SK-N-SH (cell line): ENCODE results near the gene CEP63. TPM values are rescaled to one million over a fixed set of nuclear protein-coding genes. Genes with fewer than 3 reads are reported as not detected.

Experiments used
- CTCF ChIA-PET: fragments of 300-600, 350-600 bp; formaldehyde crosslinking; extraction: SDS; loops from one replicate; lab custom pipeline; 2021; lab: Yijun Ruan, JAX
- POLR2A ChIA-PET: fragments of 350-600 bp; sonication (Branson Sonifier 250); formaldehyde crosslinking; extraction: SDS; loops from one replicate; lab custom pipeline; 2020; ENCODE audit warnings: antibody characterized with exemption, inconsistent platforms; lab: Yijun Ruan, JAX
- DNase-seq: peaks from one replicate; pipeline ENCODE4 v3.0.0; 2012
- H2AFZ ChIP-seq: fragments of 200-600 bp; sonication (generic); 2 replicates; pipeline ENCODE4 v1.8.1; 2016; ENCODE audit warnings: antibody characterized with exemption, mild to moderate bottlenecking, low read depth
- H3F3A ChIP-seq: fragments of 200-600 bp; sonication (generic); replicated peaks from 2 replicates; pipeline ENCODE3; 2016; ENCODE audit warnings: antibody characterized with exemption, mild to moderate bottlenecking; ENCODE audit not compliant: insufficient read depth
- H3K27ac ChIP-seq, 2 experiments: fragments of 200-500 bp in 1 of 2; fragments of 200-600 bp in 1 of 2; sonication (Bioruptor generic) in 1 of 2; sonication (generic), shearing (Covaris generic) in 1 of 2; 2 replicates each; pipeline versions ENCODE4 v1.5.1 to v1.6.1; 2014 to 2016; ENCODE audit warnings: low read depth in 2 of 2, inconsistent platforms in 1 of 2, low read length in 1 of 2, mild to moderate bottlenecking in 1 of 2, mixed read lengths in 1 of 2
- H3K27me3 ChIP-seq: fragments of 200-600 bp; sonication (generic), shearing (Covaris generic); 2 replicates; pipeline ENCODE4 v1.6.1; 2016; ENCODE audit warnings: mixed run types; ENCODE audit not compliant: insufficient read depth
- H3K36me3 ChIP-seq, 2 experiments: fragments of 200-500 bp in 1 of 2; fragments of 200-600 bp in 1 of 2; sonication (Bioruptor generic) in 1 of 2; sonication (generic) in 1 of 2; replicated peaks in 1 of 2; 2 replicates each; pipeline versions ENCODE3 to v1.5.1; 2014 to 2016; ENCODE audit warnings: low read length in 1 of 2, mild to moderate bottlenecking in 1 of 2; ENCODE audit not compliant: insufficient read depth in 2 of 2, control insufficient read depth in 1 of 2
- H3K4me1 ChIP-seq, 2 experiments: fragments of 200-500 bp in 1 of 2; fragments of 200-600 bp in 1 of 2; sonication (Bioruptor generic) in 1 of 2; sonication (generic), shearing (Covaris generic) in 1 of 2; 2 replicates each; pipeline versions ENCODE4 v1.5.1 to v1.6.1; 2014 to 2016; ENCODE audit warnings: low read depth in 1 of 2, low read length in 1 of 2, mixed run types in 1 of 2; ENCODE audit not compliant: insufficient read depth in 2 of 2, control insufficient read depth in 1 of 2
- H3K4me2 ChIP-seq: fragments of 200-600 bp; sonication (generic), shearing (Covaris generic); 2 replicates; pipeline ENCODE4 v1.6.1; 2017; ENCODE audit warnings: mixed run types
- H3K4me3 ChIP-seq, 2 experiments: fragments of 200-500 bp in 1 of 2; fragments of 200-600 bp in 1 of 2; sonication (Bioruptor generic) in 1 of 2; sonication (generic), shearing (Covaris generic) in 1 of 2; 2 replicates each; pipeline versions ENCODE4 v1.5.1 to v1.8.1; 2014 to 2016; ENCODE audit warnings: low read depth in 2 of 2, inconsistent platforms in 1 of 2, low read length in 1 of 2, mild to moderate bottlenecking in 1 of 2, mixed read lengths in 1 of 2, moderate library complexity in 1 of 2
- H3K79me2 ChIP-seq: fragments of 200-600 bp; sonication (generic); 2 replicates; pipeline ENCODE4 v1.8.1; 2017; ENCODE audit warnings: mild to moderate bottlenecking; ENCODE audit not compliant: insufficient read depth
- H3K9ac ChIP-seq: fragments of 200-600 bp; sonication (generic); 2 replicates; pipeline ENCODE4 v1.6.1; 2017; ENCODE audit warnings: mixed run types
- H3K9me2 ChIP-seq: fragments of 200-600 bp; sonication (generic); 2 replicates; pipeline ENCODE4 v1.6.1; 2017; ENCODE audit warnings: mixed run types
- H3K9me3 ChIP-seq: fragments of 200-600 bp; sonication (generic); 2 replicates; pipeline ENCODE4 v1.6.1; 2017; ENCODE audit warnings: mixed run types, mild to moderate bottlenecking, moderate library complexity
- H4K20me1 ChIP-seq: fragments of 200-600 bp; sonication (generic); 2 replicates; pipeline ENCODE4 v1.6.1; 2017; ENCODE audit warnings: mild to moderate bottlenecking, mixed run types; ENCODE audit not compliant: insufficient read depth
- CTCF ChIP-seq: fragments of 200-600 bp; sonication (generic); IDR thresholded peaks from 2 replicates; pipeline ENCODE4 v1.6.1; 2017; ENCODE audit warnings: antibody characterized with exemption, mild to moderate bottlenecking, moderate library complexity
- FOXM1 ChIP-seq: IDR thresholded peaks from 2 replicates; pipeline ENCODE4 v1.4.0; 2012; ENCODE audit warnings: low read depth, mild to moderate bottlenecking
- GABPA ChIP-seq: IDR thresholded peaks from 2 replicates; pipeline ENCODE4 v1.4.0; 2012; ENCODE audit warnings: low read depth, mild to moderate bottlenecking
- GATA2 ChIP-seq: sonication (generic); formaldehyde crosslinking; IDR thresholded peaks from 2 replicates; pipeline ENCODE4 v1.5.0; 2020; ENCODE audit warnings: mild to moderate bottlenecking, missing genetic modification reagents
- MAX ChIP-seq: IDR thresholded peaks from 2 replicates; pipeline ENCODE4 v1.4.0; 2012; ENCODE audit warnings: low read depth
- MEF2A ChIP-seq: IDR thresholded peaks from 2 replicates; pipeline ENCODE4 v1.4.0; 2012; ENCODE audit warnings: low read depth, borderline replicate concordance
- NFIC ChIP-seq: IDR thresholded peaks from 2 replicates; pipeline ENCODE4 v1.4.0; 2012; ENCODE audit warnings: borderline replicate concordance
- NRF1 ChIP-seq: IDR thresholded peaks from 2 replicates; pipeline ENCODE4 v1.6.1; 2012; ENCODE audit warnings: low read depth, mild to moderate bottlenecking, low read length
- RCOR1 ChIP-seq: fragments of 150-350 bp; IDR thresholded peaks from 2 replicates; pipeline ENCODE4 v1.6.1; 2017; ENCODE audit warnings: antibody characterized with exemption, low read length
- RFX5 ChIP-seq: IDR thresholded peaks from 2 replicates; pipeline ENCODE4 v1.6.1; 2012; ENCODE audit warnings: mild to moderate bottlenecking, improper control_type of control experiment, low read length
- TAF1 ChIP-seq: IDR thresholded peaks from 2 replicates; pipeline ENCODE4 v1.6.1; 2012; ENCODE audit warnings: low read depth, mild to moderate bottlenecking, low read length, moderate library complexity, borderline replicate concordance
- TEAD4 ChIP-seq: IDR thresholded peaks from 2 replicates; pipeline ENCODE4 v1.4.0; 2012; ENCODE audit warnings: mild to moderate bottlenecking, borderline replicate concordance; ENCODE audit not compliant: insufficient read depth
- WGBS: methylation state at CpG from one replicate; pipeline ENCODE4 v1.1.6; 2017; ENCODE audit warnings: low lambda C conversion rate; 5-methylcytosine and 5-hydroxymethylcytosine counted together
- polyA plus RNA-seq, 3 experiments: library from polyadenylated mRNA; depleted of rRNA; stranded (reverse); fragments of >200 nt; gene quantifications; 2 replicates each; pipeline ENCODE4 v1.2.3, GENCODE V29; 2012

The CEP63 gene
- polyA plus RNA-seq, 1 of the 3 experiments (the other 2 are of a cell fraction): 6.3 TPM

DNA sequence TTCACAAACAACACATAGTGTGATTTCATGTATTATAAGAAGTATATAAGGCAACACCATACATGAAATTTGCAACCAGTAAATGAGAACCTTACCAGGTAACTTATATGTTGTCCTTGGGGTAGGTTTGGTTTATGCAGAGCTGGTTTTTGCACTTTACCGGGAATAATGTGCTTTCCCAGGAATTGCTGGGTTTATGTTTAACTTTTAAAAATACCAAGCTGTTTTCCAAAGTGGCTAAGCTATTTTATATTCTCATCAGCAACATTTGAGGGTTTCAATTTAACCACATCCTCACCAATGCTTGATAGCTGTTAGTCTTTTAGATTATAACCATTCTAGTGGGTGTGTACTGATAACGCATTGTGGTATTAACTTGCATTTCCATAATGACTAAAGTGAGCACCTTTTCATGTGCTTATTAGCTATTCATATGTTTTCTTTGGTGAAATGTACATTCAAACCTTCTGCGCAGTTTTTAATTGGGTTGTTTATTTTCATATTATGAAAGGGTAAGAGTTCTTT, 93.3 kb downstream of the CEP63 start:
- Histone ChIP-seq H3K79me2 (no peaks in the 10 kb centered on the region), H3K9me3 (no peaks in the 10 kb centered on the region), H3K4me3 (no peak overlapping the region), H3K4me2 (no peak overlapping the region), H4K20me1 (no peaks in the 10 kb centered on the region), H3K27me3 (no peaks in the 10 kb centered on the region), H3K27ac (no peak overlapping the region), H3K36me3 (no peaks in the 10 kb centered on the region), H2AFZ (no peak overlapping the region), H3K9me2 (no peaks in the 10 kb centered on the region), H3K4me1 (no peaks in the 10 kb centered on the region), H3K9ac (no peak overlapping the region), H3F3A (no peaks in the 10 kb centered on the region)
- no peak for TF ChIP-seq RFX5
- no peak for TF ChIP-seq MEF2A
- TF ChIP-seq FOXM1: no peak
- no peak for TF ChIP-seq TAF1
- no peak for TF ChIP-seq GATA2 (CRISPR knock-in tag)
- DNase-seq: no peak
- 89% methylated on average over 3 of the region's 3 CpGs for WGBS
- POLR2A ChIA-PET: no interaction called here
- CTCF ChIA-PET: interaction anchor here (0.5 kb wide), 1 partner anchor 105 kb away, joined by 3 read pairs; no protein-coding TSS in a partner anchor

- H3K9ac ChIP-seq: no peak overlapping the region
- H3K9me2 ChIP-seq: no peaks in the 10 kb centered on the region
- no peak overlapping the region for H3K4me2 ChIP-seq
- H3K4me3 ChIP-seq: no peak overlapping the region
- H3K4me1 ChIP-seq: peaks cover 0 to 2% of the 10 kb centered on the region in 2 experiments; a peak in 1 of 4 replicates
- no peaks in the 10 kb centered on the region for H3K79me2 ChIP-seq
- no peaks in the 10 kb centered on the region for H3F3A ChIP-seq
- CTCF ChIA-PET: interaction anchor here (4.7 kb wide), 1 partner anchor 10 kb away, joined by 30 read pairs; no protein-coding TSS in a partner anchor
- no peak overlapping the region for H3K27ac ChIP-seq
- H3K9me3 ChIP-seq: no peaks in the 10 kb centered on the region
- no peak overlapping the region for H2AFZ ChIP-seq
- POLR2A ChIA-PET: no interaction called here
- H3K36me3 ChIP-seq: no peaks in the 10 kb centered on the region
- no peaks in the 10 kb centered on the region for H3K27me3 ChIP-seq
- H4K20me1 ChIP-seq: no peaks in the 10 kb centered on the region
- TF ChIP-seq TEAD4 (no peak), GABPA (no peak)
- TF ChIP-seq, all 33 proteins: peak for 0
- DNase-seq: no peak
Observed at GRCh38 chr3:134590766-134591165, 104.9 kb downstream of the CEP63 start.

DNA sequence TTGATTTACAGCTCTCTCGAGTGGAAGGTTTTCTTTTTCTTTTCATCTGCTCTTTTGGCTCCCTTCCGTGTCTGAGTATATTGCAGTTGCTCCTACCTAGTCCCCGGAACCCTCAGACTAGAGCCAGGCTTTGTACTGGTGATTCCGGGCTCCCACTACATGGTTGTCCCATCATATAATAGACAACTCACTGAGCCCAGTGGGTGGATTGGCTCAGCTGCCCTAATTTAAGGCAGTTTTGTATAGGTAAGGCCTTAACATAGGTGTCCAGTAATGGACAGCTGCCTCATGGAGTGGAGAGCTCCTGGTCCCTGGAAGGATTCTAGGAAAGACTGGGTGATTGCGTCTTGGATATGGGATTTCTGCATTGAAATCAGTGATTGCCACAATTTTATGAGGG, 106.9 kb downstream of the CEP63 start:
- 66% methylated on average over 5 of the region's 5 CpGs for WGBS
- no peak overlapping the region for H2AFZ ChIP-seq
- no peaks in the 10 kb centered on the region for H3K27me3 ChIP-seq
- H3K4me1 ChIP-seq: peaks cover 0 to 2% of the 10 kb centered on the region in 2 experiments; a peak in 1 of 4 replicates
- no peak overlapping the region for H3K9ac ChIP-seq
- no peak overlapping the region for H3K27ac ChIP-seq
- ChIA-PET POLR2A (no interaction called here), CTCF (interaction anchor here (4.7 kb wide), 1 partner anchor 8 kb away, joined by 30 read pairs; no protein-coding TSS in a partner anchor)
- no peak overlapping the region for H3K4me3 ChIP-seq
- H3K9me3 ChIP-seq: no peaks in the 10 kb centered on the region
- TF ChIP-seq MAX: no peak
- no peak for TF ChIP-seq RCOR1
- TF ChIP-seq NFIC: no peak
- TF ChIP-seq TAF1: no peak
- no peak for TF ChIP-seq CTCF
- no peak for TF ChIP-seq NRF1
- TF ChIP-seq GATA2 (CRISPR knock-in tag): no peak
- H3K79me2 ChIP-seq: no peaks in the 10 kb centered on the region
- no peaks in the 10 kb centered on the region for H4K20me1 ChIP-seq
- no peak overlapping the region for H3K4me2 ChIP-seq
- H3K36me3 ChIP-seq: no peaks in the 10 kb centered on the region
- DNase-seq: no peak
- H3K9me2 ChIP-seq: no peaks in the 10 kb centered on the region
- H3F3A ChIP-seq: no peaks in the 10 kb centered on the region
